A549 (cell line): ENCODE data around the gene ROPN1L. TPM values are rescaled to one million over a fixed set of nuclear protein-coding genes. Genes with fewer than 3 reads are reported as not detected.

Experiments
- ATAC-seq, 2 experiments: fragments of 200-7000 bp in 1 of 2; fragments of >200 bp in 1 of 2; cut with Nextera tagmentation in 1 of 2; cut with Tn5 transposase in 1 of 2; 3 replicates each; pipeline versions ENCODE4 v1.8.0 to v1.9.1; 2018 to 2020; ENCODE audit warnings: mild to moderate bottlenecking in 1 of 2, moderate library complexity in 1 of 2
- CTCF ChIA-PET: fragments of 300-600 bp; sonication (Branson Sonifier 250); formaldehyde crosslinking; extraction: SDS; loops from one replicate; lab custom pipeline; 2021; ENCODE audit warnings: antibody characterized with exemption, inconsistent platforms; lab: Yijun Ruan, JAX
- POLR2A ChIA-PET: fragments of 350-600 bp; formaldehyde crosslinking; extraction: SDS; loops from one replicate; lab custom pipeline; 2021; ENCODE audit warnings: antibody characterized with exemption, inconsistent platforms; lab: Yijun Ruan, JAX
- DNase-seq, 2 experiments: peaks; one replicate each; pipeline versions ENCODE4 v3.0.0 to v3.0.0-alpha.2; 2011 to 2016; ENCODE audit warnings: low read depth in 1 of 2, low spot score in 1 of 2
- FAIRE-seq: peaks from 2 replicates; lab custom pipeline; 2011; peaks lifted over from hg19 to GRCh38; lab: Jason Lieb, UNC
- H3K27ac ChIP-seq, 2 experiments: fragments of >200 bp; sonication (Bioruptor Twin); formaldehyde crosslinking; 3 replicates each; pipeline ENCODE4 v1.5.1; 2016 to 2017
- H3K4me1 ChIP-seq: fragments of >200 bp; sonication (Bioruptor Twin); formaldehyde crosslinking; 3 replicates; pipeline ENCODE4 v1.6.1; 2016
- H3K4me2 ChIP-seq: fragments of >200 bp; sonication (Bioruptor Twin); formaldehyde crosslinking; 3 replicates; pipeline ENCODE4 v1.6.1; 2016
- H3K4me3 ChIP-seq: fragments of >200 bp; sonication (Bioruptor Twin); formaldehyde crosslinking; 3 replicates; pipeline ENCODE4 v1.5.1; 2016
- H3K9me3 ChIP-seq: fragments of >200 bp; sonication (Bioruptor Twin); formaldehyde crosslinking; 3 replicates; pipeline ENCODE4 v1.6.1; 2016
- ATOH8 ChIP-seq: fragments of 250-450 bp; sonication (Bioruptor Pico); IDR thresholded peaks from 2 replicates; pipeline ENCODE4 v1.5.0; 2020; ENCODE audit warnings: low read depth, mild to moderate bottlenecking, moderate library complexity
- CBX2 ChIP-seq: fragments of 200-600 bp; sonication (generic); IDR thresholded peaks from 2 replicates; pipeline ENCODE4 v1.6.1; 2016; ENCODE audit warnings: low read depth, mild to moderate bottlenecking, borderline replicate concordance
- CBX8 ChIP-seq: fragments of 200-600 bp; sonication (generic); IDR thresholded peaks from 2 replicates; pipeline ENCODE4 v1.6.1; 2016
- CEBPB ChIP-seq, 2 experiments: fragments of >200 bp in 1 of 2; sonication (Bioruptor Twin) in 1 of 2; formaldehyde crosslinking in 1 of 2; IDR thresholded peaks; 2 replicates each; pipeline ENCODE4 v1.6.1; 2012 to 2016
- CHD2 ChIP-seq: fragments of 150-350 bp; IDR thresholded peaks from 2 replicates; pipeline ENCODE4 v1.6.1; 2014; ENCODE audit warnings: low read length; ENCODE audit not compliant: partially characterized antibody
- CHD4 ChIP-seq: fragments of 200-600 bp; sonication (generic); IDR thresholded peaks from 2 replicates; pipeline ENCODE4 v1.6.1; 2016; ENCODE audit warnings: antibody characterized with exemption, mild to moderate bottlenecking, borderline replicate concordance
- CTCF ChIP-seq: fragments of >200 bp; sonication (Bioruptor Twin); formaldehyde crosslinking; IDR thresholded peaks from 3 replicates; pipeline ENCODE4 v1.5.1; 2016
- EHF ChIP-seq: fragments of 250-450 bp; sonication (Bioruptor Pico); IDR thresholded peaks from 2 replicates; pipeline ENCODE4 v1.5.0; 2020; ENCODE audit warnings: mild to moderate bottlenecking
- EP300 ChIP-seq, 2 experiments: fragments of >200 bp; sonication (Bioruptor Twin); formaldehyde crosslinking; IDR thresholded peaks; 2 replicates in 1 of 2; 3 replicates in 1 of 2; pipeline ENCODE4 v1.6.1; 2016 to 2017
- HDAC2 ChIP-seq: fragments of 200-600 bp; sonication (generic); IDR thresholded peaks from 2 replicates; pipeline ENCODE4 v1.6.1; 2016
- HEYL ChIP-seq: fragments of 250-450 bp; sonication (Bioruptor Pico); IDR thresholded peaks from 2 replicates; pipeline ENCODE4 v1.8.0; 2021; ENCODE audit warnings: mild to moderate bottlenecking, moderate library complexity
- HOXB13 ChIP-seq: fragments of 250-450 bp; sonication (Bioruptor Pico); IDR thresholded peaks from 2 replicates; pipeline ENCODE4 v1.5.0; 2020; ENCODE audit warnings: low read depth, mild to moderate bottlenecking, moderate library complexity
- KDM5A ChIP-seq: fragments of 200-600 bp; sonication (generic); IDR thresholded peaks from 2 replicates; pipeline ENCODE4 v1.6.1; 2016; ENCODE audit warnings: antibody characterized with exemption, mild to moderate bottlenecking
- NR3C1 ChIP-seq: fragments of >200 bp; sonication (Bioruptor Twin); formaldehyde crosslinking; IDR thresholded peaks from 3 replicates; pipeline ENCODE4 v1.6.1; 2017
- POLR2A ChIP-seq: IDR thresholded peaks from 2 replicates; pipeline ENCODE4 v1.6.1; 2012; ENCODE audit warnings: mild to moderate bottlenecking, low read length
- RAD21 ChIP-seq, 2 experiments: fragments of >200 bp in 1 of 2; sonication (Bioruptor Twin) in 1 of 2; formaldehyde crosslinking in 1 of 2; IDR thresholded peaks in 1 of 2; conservative IDR thresholded peaks in 1 of 2; 2 replicates in 1 of 2; 3 replicates in 1 of 2; pipeline ENCODE4 v1.6.1; 2012 to 2018; ENCODE audit warnings: inconsistent platforms in 1 of 2
- RCOR1 ChIP-seq: fragments of 150-350 bp; IDR thresholded peaks from 2 replicates; pipeline ENCODE4 v1.6.1; 2014; ENCODE audit warnings: antibody characterized with exemption, low read length, low read depth
- REST ChIP-seq: fragments of 200-600 bp; sonication (generic); IDR thresholded peaks from 2 replicates; pipeline ENCODE4 v1.6.1; 2016; ENCODE audit warnings: antibody characterized with exemption, mild to moderate bottlenecking, moderate library complexity
- SMC3 ChIP-seq: fragments of >200 bp; sonication (Bioruptor Twin); formaldehyde crosslinking; IDR thresholded peaks from 3 replicates; pipeline ENCODE4 v1.6.1; 2018; ENCODE audit warnings: inconsistent platforms
- SREBF2 ChIP-seq: fragments of 450-650 bp; IDR thresholded peaks from 2 replicates; pipeline ENCODE4 v1.6.1; 2014; ENCODE audit warnings: mild to moderate bottlenecking, moderate library complexity
- ZC3H11A ChIP-seq: fragments of 450-650 bp; IDR thresholded peaks from 2 replicates; pipeline ENCODE4 v1.6.1; 2014; ENCODE audit warnings: antibody characterized with exemption, mild to moderate bottlenecking
- ZFP36 ChIP-seq: fragments of 450-650 bp; IDR thresholded peaks from 2 replicates; pipeline ENCODE4 v1.6.1; 2014; ENCODE audit warnings: borderline replicate concordance; ENCODE audit not compliant: partially characterized antibody
- WGBS: methylation state at CpG from one replicate; pipeline ENCODE4 v1.1.6; 2017; ENCODE audit errors: missing lambda C conversion rate; 5-methylcytosine and 5-hydroxymethylcytosine counted together
- polyA plus RNA-seq, 4 experiments: library from polyadenylated mRNA; depleted of rRNA in 3 of 4; stranded (reverse); fragments of >200 nt; fragmentation: RNase III in 1 of 4; extraction: RNeasy Plus Mini Kit Qiagen cat#74134 plus additional on column Dnase treatment in 1 of 4; gene quantifications; 2 replicates in 3 of 4; 3 replicates in 1 of 4; pipeline ENCODE4 v1.2.3, GENCODE V29; 2011 to 2017

Gene ROPN1L
- polyA plus RNA-seq, 2 of the 4 experiments (the other 2 are of a cell fraction): 0.83 to 1.4 TPM

- Histone ChIP-seq H3K4me2 (no peak overlapping the region), H3K27ac (no peak overlapping the region), H3K9me3 (no peaks in the 10 kb centered on the region), H3K4me1 (peaks cover 4% of the 10 kb centered on the region; the same call in 2 of the 3 replicates), H3K4me3 (no peak overlapping the region)
- ChIA-PET POLR2A (no interaction called here), CTCF (interaction anchor here (1.2 kb wide), 1 partner anchor 120 kb away, joined by 6 read pairs; no protein-coding TSS in a partner anchor)
- no peak for ATAC-seq
- TF ChIP-seq REST: no peak
- TF ChIP-seq ZC3H11A: peak; percentile 94
- FAIRE-seq: no peak
- WGBS: 96% methylated on average over 1 of the region's 1 CpG
- no peak for DNase-seq
Observed at GRCh38 chr5:10403829-10404228, 37.9 kb upstream of the ROPN1L start.

GRCh38 chr5:10406651-10407050, 35.0 kb upstream of the ROPN1L start:
- CTCF ChIA-PET: interaction anchor here (0.8 to 1.5 kb wide), 3 partner anchors 16 to 221 kb away, joined by 3 to 4 read pairs (median 3); no protein-coding TSS in a partner anchor
- POLR2A ChIA-PET: no interaction called here
- 93% methylated on average over 3 of the region's 3 CpGs for WGBS

GRCh38 chr5:10409504-10409903, 32.2 kb upstream of the ROPN1L start:
- Histone ChIP-seq H3K4me1 (no peaks in the 10 kb centered on the region), H3K9me3 (no peaks in the 10 kb centered on the region), H3K4me2 (no peak overlapping the region), H3K4me3 (no peak overlapping the region), H3K27ac (no peak overlapping the region)
- ChIA-PET POLR2A (no interaction called here), CTCF (interaction anchor here (0.9 kb wide), 1 partner anchor 125 kb away, joined by 3 read pairs; no protein-coding TSS in a partner anchor)
- TF ChIP-seq SMC3 (no peak), CHD4 (no peak), RAD21 (conservative IDR thresholded peaks at IDR 0.05 in 1 of 2, IDR thresholded peaks at IDR 0.05 in 1 of 2) (no peak)
- no peak for FAIRE-seq
- WGBS: 96% methylated on average over 1 of the region's 1 CpG
- DNase-seq: no peak
- ATAC-seq: no peak

More at GRCh38 chr5:10406651-10407050, 35.0 kb upstream of the ROPN1L start:
- DNase-seq: no peak
- no peak for ATAC-seq
- Histone ChIP-seq H3K9me3 (no peaks in the 10 kb centered on the region), H3K4me3 (no peak overlapping the region), H3K4me2 (no peak overlapping the region), H3K27ac (no peak overlapping the region), H3K4me1 (no peaks in the 10 kb centered on the region)
- FAIRE-seq: no peak
- TF ChIP-seq HOXB13 (CRISPR knock-in tag): no peak
- no peak for TF ChIP-seq EP300 (IDR thresholded peaks at IDR 0.05)
- no peak for TF ChIP-seq EHF (CRISPR knock-in tag)
- no peak for TF ChIP-seq NR3C1
- TF ChIP-seq RCOR1: no peak
- no peak for TF ChIP-seq SREBF2
- TF ChIP-seq HDAC2: no peak
- no peak for TF ChIP-seq CEBPB (IDR thresholded peaks at IDR 0.05)
- no peak for TF ChIP-seq CHD2
- no peak for TF ChIP-seq KDM5A
- TF ChIP-seq ZC3H11A: no peak
- no peak for TF ChIP-seq POLR2A
- no peak for TF ChIP-seq CBX2
- no peak for TF ChIP-seq CTCF
- TF ChIP-seq ZFP36: no peak
- TF ChIP-seq ATOH8 (CRISPR knock-in tag): no peak
- no peak for TF ChIP-seq HEYL
- no peak for TF ChIP-seq CBX8
